HG03159 (cell line): ENCODE measurements around the gene DCAF16.
"Not testable (repeated sequence)": the region's sequence is repeated elsewhere in the genome, so short reads cannot be mapped to it uniquely, and the experiment has no call there.

Experiments used
- ATAC-seq: cut with Tn5 transposase; IDR thresholded peaks from one replicate; pipeline ENCODE4 v1.9.1; 2021; ENCODE audit warnings: mild to moderate bottlenecking, moderate library complexity; ENCODE audit not compliant: unreplicated experiment

The DCAF16 gene

DNA sequence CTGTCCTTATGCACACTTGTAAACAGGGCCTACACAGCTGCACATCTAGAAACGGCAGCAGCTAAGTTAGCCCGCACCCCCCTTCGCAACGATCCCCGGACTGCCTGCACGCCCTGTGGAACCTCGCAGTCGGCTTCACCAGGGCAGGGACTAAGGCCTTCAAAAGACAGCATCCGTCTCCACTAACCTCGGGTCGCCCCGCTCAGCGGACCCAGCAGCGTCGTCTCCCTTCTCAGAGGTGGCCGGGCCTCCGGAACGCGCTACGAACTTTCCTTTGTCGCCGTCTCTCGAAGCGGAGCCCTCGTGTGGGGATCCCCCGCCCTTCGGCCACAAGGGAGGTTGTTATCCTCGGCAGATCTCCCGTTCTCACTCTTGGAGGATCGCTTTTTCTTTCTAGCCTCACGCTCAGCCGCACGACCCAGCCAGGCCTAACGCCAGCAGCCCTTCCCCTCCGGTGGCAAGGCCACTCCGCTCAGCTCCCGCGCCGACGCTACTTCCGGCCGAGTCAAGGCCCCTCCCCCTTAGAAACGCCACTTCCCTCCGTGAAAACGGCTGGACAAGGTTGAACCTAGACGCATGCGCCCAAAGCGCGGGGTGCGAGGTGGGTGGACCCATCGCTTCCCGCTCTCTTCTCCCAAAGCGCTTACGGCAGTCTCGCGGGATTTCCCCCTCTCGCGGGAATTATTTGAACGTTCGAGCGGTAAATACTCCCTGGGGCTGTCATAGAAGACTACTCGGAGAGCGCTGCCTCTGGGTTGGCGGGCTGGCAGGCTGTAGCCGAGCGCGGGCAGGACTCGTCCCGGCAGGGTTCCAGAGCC, at the start of gene DCAF16, which contains the start of gene NCAPG:
Gene DCAF16, minus strand, starts transcription at position 498 of the 818 bp plus-strand sequence. CDS start 6,616 bp downstream, outside the sequence.
Gene NCAPG, plus strand, starts transcription at position 720 of the 818 bp plus-strand sequence. CDS start 99 bp downstream, outside the sequence.
- peak; percentile 90 for ATAC-seq

DNA sequence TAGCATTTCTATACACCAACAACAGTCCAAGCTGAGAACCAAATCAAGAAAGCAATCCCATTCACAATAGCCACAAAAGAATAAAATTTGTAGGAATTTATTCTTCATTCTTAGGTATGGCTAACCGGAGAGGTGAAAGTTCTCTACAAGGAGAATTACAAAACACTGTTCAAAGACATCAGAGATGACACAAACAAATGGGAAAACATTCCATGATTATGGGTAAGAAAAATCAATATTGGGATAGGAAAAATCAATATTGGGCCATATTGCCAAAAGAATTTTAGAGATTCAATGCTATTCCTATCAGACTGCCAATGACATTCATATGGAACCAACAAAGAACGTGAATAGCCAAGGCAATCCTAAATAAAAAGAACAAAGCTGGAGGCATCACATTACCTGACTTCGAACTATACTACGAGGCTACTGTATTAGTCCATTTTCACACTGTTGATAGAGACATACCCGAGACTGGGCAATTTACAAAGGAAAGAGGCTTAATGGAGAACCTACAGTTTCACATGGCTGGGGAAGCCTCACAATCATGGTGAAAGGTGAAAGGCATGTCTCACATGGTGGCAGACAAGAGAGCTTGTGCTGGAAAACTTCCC, 49.3 kb upstream of the DCAF16 start:
- no peak for ATAC-seq

DNA sequence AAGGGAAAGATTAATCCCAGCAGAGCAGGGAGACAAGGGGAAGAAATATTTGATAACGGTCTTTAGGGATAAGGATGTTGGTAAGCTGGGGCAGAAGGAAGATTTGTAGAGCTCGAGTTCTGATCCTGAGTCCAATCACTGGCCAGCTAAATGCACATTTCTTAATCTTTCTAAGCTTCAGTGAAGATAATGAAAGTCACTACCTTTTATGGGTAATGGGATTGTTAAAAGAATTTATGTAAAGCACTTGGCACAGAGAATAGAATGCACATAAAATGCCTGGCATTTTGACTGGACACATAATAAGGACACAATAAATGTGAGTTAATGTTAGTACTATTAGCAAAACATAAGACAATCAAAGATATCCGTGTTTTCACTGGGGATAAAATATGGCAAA, 43.5 kb upstream of the DCAF16 start:
- no peak for ATAC-seq

GRCh38 chr4:17851959-17852358, 41.4 kb upstream of the DCAF16 start:
- no peak for ATAC-seq

DNA sequence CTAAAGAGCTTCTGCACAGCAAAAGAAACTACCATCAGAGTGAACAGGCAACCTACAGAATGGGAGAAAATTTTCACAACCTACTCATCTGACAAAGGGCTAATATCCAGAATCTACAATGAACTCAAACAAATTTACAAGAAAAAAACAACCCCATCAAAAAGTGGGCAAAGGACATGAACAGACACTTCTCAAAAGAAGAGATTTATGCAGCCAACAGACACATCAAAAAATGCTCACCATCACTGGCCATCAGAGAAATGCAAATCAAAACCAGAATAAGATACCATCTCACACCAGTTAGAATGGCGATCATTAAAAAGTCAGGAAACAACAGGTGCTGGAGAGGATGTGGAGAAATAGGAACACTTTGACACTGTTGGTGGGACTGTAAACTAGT, 39.7 kb upstream of the DCAF16 start:
- not testable (repeated sequence) for ATAC-seq

- no peak for ATAC-seq
These were observed 35.7 kb upstream of the DCAF16 start for GRCh38 chr4:17846266-17846665.

- ATAC-seq, result no peak
These were observed 13.5 kb upstream of the DCAF16 start for GRCh38 chr4:17823871-17824669.

- peak; percentile 82 for ATAC-seq
These were observed 6.5 kb upstream of the DCAF16 start for GRCh38 chr4:17817027-17817426.

- ATAC-seq, result no peak
These were observed 5.6 kb upstream of the DCAF16 start for GRCh38 chr4:17816142-17816541.

GRCh38 chr4:17814140-17814539, 3.6 kb upstream of the DCAF16 start:
- ATAC-seq, result no peak

DNA sequence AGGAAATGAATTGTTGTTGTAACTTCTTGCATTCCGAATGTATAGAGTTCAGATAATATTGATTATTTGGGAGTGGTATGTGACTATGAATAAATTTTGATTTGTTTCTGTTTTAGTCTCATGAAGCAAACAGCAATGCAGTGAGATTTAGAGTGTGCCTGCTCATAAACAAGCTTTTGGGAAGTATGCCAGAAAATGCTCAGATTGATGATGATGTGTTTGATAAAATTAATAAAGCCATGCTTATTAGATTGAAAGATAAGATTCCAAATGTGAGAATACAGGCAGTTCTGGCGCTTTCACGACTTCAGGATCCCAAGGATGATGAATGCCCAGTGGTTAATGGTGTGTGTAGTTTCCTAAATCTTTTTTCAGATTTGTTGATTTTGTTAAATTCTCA, 2.2 kb upstream of the DCAF16 start:
- no peak for ATAC-seq

DNA sequence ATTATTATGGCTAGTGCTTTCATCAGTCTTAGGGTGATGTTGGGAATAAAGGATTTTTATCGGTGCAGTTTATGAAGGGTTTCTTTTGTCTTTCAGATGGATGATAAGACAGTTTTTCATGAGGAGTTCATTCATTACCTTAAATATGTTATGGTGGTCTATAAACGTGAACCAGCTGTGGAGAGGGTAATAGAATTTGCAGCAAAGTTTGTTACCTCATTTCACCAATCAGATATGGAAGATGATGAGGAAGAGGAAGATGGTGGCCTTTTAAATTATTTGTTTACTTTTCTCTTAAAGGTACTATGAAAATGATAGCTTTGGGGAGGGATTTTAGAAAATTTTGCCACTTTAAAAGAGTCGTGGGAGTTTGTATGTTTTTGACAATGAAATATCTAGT, 1.6 kb upstream of the DCAF16 start:
- no peak for ATAC-seq

- ATAC-seq, result peak; percentile 29
These were observed 584 bp upstream of the DCAF16 start for GRCh38 chr4:17811078-17811603.

- ATAC-seq, result no peak
These were observed 890 bp downstream of the DCAF16 start for GRCh38 chr4:17809667-17810066.

DNA sequence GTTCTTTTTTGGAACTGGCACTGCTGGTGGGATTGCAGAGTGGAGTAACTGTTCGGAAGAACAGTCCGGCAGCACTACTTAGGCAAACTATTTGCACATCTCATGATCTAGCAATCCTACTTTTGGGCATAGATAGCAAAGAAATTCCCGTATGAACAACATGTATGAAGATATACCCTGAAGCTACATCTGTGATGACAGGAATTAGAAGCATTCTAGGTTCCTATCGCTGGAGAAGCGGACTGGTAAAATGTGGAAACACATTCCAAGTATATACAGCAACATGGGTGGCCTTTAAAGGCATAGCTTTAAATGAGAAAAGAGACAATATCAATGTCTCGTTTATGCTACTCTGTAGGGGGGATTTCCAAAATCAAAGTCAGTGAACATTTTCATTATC, 3.1 kb downstream of the DCAF16 start:
- ATAC-seq, result no peak

- no peak for ATAC-seq
These were observed 4.9 kb downstream of the DCAF16 start for GRCh38 chr4:17805580-17806155.

GRCh38 chr4:17797808-17798207, 12.7 kb downstream of the DCAF16 start:
- ATAC-seq, result no peak

DNA sequence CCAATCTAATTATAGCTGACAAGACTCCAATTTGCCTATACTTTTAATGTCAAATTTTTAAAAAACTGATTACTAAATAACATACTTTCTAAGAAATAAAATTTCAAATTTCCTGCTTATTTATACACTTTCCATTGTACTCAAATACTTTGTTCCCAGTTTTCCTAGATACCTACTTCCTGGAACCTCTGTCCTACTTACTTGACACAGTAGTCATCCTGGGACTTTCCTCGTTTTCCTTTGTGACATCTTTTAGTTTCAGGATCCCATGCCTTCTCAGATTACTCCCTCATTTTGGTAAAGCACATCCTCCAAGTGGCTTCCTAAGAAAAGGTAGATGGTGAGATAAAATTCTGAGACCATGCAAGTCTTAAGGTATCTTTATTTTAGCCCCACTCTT, 15.8 kb downstream of the DCAF16 start:
- ATAC-seq, result no peak

DNA sequence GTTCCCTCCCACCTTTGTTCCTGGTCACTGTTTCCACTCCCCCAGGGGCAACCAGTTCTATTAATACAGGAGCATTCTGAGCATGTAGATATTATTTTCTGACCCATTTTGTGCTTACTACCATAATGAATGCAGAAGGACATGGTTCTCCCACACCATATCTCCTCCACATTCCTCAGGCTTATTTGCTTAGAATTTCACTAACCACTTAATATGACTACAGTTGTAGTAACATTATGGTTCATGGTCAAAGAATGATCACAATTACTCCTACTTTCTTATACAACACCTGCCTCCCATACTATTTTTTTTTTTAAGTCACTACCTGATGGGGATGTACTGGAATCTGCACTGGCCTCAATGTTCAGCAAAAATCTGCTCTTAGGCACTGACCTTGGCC, 21.6 kb downstream of the DCAF16 start:
- ATAC-seq, result no peak

GRCh38 chr4:17787315-17787714, 23.2 kb downstream of the DCAF16 start:
- no peak for ATAC-seq

DNA sequence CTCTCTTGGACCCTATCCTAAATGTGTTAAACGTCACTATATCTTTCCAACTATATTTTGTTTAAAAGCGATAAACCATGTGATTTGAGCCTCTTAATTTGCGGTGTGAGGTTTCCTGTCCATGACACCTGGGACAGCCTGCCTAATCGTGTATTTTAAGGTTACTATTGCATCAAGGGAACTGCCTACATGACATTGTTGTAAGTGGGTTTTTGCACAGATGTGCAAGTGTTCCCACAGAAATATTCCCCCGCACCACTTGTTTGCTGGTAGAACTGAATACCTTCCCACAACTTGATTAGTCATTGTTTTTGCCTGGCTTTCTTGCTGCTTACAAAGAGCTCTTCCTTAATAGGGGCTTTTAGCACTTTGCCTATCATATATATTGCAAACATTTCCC, 24.0 kb downstream of the DCAF16 start:
- no peak for ATAC-seq
